HepG2 (cell line): ENCODE results near the gene LCN2. TPM values are rescaled to one million over a fixed set of nuclear protein-coding genes. Genes with fewer than 3 reads are reported as not detected.

ENCODE experiments used
- AHR ChIP-seq: IDR thresholded peaks from 2 replicates; pipeline ENCODE4 v1.6.1; 2018; ENCODE audit warnings: missing genetic modification reagents, missing compliant biosample characterization
- ATF7-NPFF ChIP-seq: sonication (generic); formaldehyde crosslinking; IDR thresholded peaks from 2 replicates; pipeline ENCODE4 v1.8.1; 2023; ENCODE audit warnings: mild to moderate bottlenecking, low read depth, missing genetic modification reagents, moderate library complexity
- CREB1 ChIP-seq, 2 experiments: fragments of 450-650 bp in 1 of 2; IDR thresholded peaks; 2 replicates each; pipeline ENCODE4 v1.6.1; 2016 to 2017; ENCODE audit warnings: control low read depth in 1 of 2, mild to moderate bottlenecking in 1 of 2, missing compliant biosample characterization in 1 of 2, missing genetic modification characterization in 1 of 2
- GATAD1 ChIP-seq: IDR thresholded peaks from 2 replicates; pipeline ENCODE4 v1.6.1; 2016; ENCODE audit warnings: missing genetic modification reagents, missing compliant biosample characterization
- HMG20A ChIP-seq: IDR thresholded peaks from 2 replicates; pipeline ENCODE4 v1.6.1; 2016; ENCODE audit warnings: borderline replicate concordance
- KDM2A ChIP-seq: sonication (generic); formaldehyde crosslinking; IDR thresholded peaks from 2 replicates; pipeline ENCODE4 v1.4.0; 2020; ENCODE audit warnings: low read depth, missing genetic modification reagents, borderline replicate concordance
- MTA1 ChIP-seq: sonication (generic); formaldehyde crosslinking; IDR thresholded peaks from 2 replicates; pipeline ENCODE4 v1.4.0; 2020; ENCODE audit warnings: missing genetic modification reagents, mild to moderate bottlenecking, borderline replicate concordance
- MYC ChIP-seq: sonication (generic); formaldehyde crosslinking; IDR thresholded peaks from 2 replicates; pipeline ENCODE4 v1.9.0; 2021; ENCODE audit warnings: missing genetic modification reagents, borderline replicate concordance
- POLR2A ChIP-seq, 2 experiments: IDR thresholded peaks; 2 replicates each; pipeline ENCODE4 v1.6.1; 2011; ENCODE audit warnings: low read depth in 2 of 2, low read length in 2 of 2, mild to moderate bottlenecking in 1 of 2, moderate library complexity in 1 of 2; ENCODE audit not compliant: insufficient read depth in 1 of 2
- POLR2G ChIP-seq: fragments of 200-400 bp; formaldehyde crosslinking; IDR thresholded peaks from 2 replicates; pipeline ENCODE4 v1.6.1; 2018; ENCODE audit warnings: mild to moderate bottlenecking, low read depth, low read length, moderate library complexity
- RBFOX2 ChIP-seq: fragments of 200-400 bp; formaldehyde crosslinking; IDR thresholded peaks from 2 replicates; pipeline ENCODE4 v1.6.1; 2017; ENCODE audit warnings: low read depth, mild to moderate bottlenecking, low read length
- REL ChIP-seq: sonication (generic); formaldehyde crosslinking; conservative IDR thresholded peaks from 2 replicates; pipeline ENCODE4 v1.8.0; 2022; ENCODE audit warnings: mild to moderate bottlenecking, missing genetic modification reagents, moderate library complexity
- SETDB1 ChIP-seq: sonication (generic); formaldehyde crosslinking; IDR thresholded peaks from 2 replicates; pipeline ENCODE4 v1.5.1; 2020; ENCODE audit warnings: missing genetic modification reagents, mild to moderate bottlenecking, borderline replicate concordance
- SRSF1 ChIP-seq: fragments of 200-400 bp; formaldehyde crosslinking; optimal IDR thresholded peaks from 2 replicates; pipeline ENCODE3; 2017; ENCODE audit warnings: mild to moderate bottlenecking, low read depth, low read length, moderate library complexity
- ZFY ChIP-seq: sonication (generic); formaldehyde crosslinking; IDR thresholded peaks from 2 replicates; pipeline ENCODE4 v1.4.0; 2020; ENCODE audit warnings: missing genetic modification reagents
- ZNF12 ChIP-seq: sonication (generic); formaldehyde crosslinking; IDR thresholded peaks from 2 replicates; pipeline ENCODE4 v1.5.0; 2020; ENCODE audit warnings: missing genetic modification reagents
- ZNF180 ChIP-seq: sonication (generic); formaldehyde crosslinking; IDR thresholded peaks from 2 replicates; pipeline ENCODE4 v1.4.0; 2020; ENCODE audit warnings: low read depth, missing genetic modification reagents, borderline replicate concordance
- ZNF547 ChIP-seq: sonication (generic); formaldehyde crosslinking; IDR thresholded peaks from 2 replicates; pipeline ENCODE4 v1.5.1; 2020; ENCODE audit warnings: mild to moderate bottlenecking, missing genetic modification reagents
- ZNF563 ChIP-seq: sonication (generic); formaldehyde crosslinking; IDR thresholded peaks from 2 replicates; pipeline ENCODE4 v1.8.0; 2022; ENCODE audit warnings: mild to moderate bottlenecking, moderate library complexity, missing genetic modification reagents
- ZNF589 ChIP-seq: sonication (generic); formaldehyde crosslinking; conservative IDR thresholded peaks from 2 replicates; pipeline ENCODE4 v1.8.0; 2022; ENCODE audit warnings: mild to moderate bottlenecking, moderate library complexity, missing genetic modification reagents
- ZNF615 ChIP-seq: sonication (generic); formaldehyde crosslinking; IDR thresholded peaks from 2 replicates; pipeline ENCODE4 v1.5.0; 2020; ENCODE audit warnings: mild to moderate bottlenecking, missing genetic modification reagents, borderline replicate concordance
- ZSCAN31 ChIP-seq: sonication (generic); formaldehyde crosslinking; IDR thresholded peaks from 2 replicates; pipeline ENCODE4 v1.5.0; 2020; ENCODE audit warnings: low read depth, mild to moderate bottlenecking, missing genetic modification reagents
- polyA plus RNA-seq, 8 experiments: library from polyadenylated mRNA; depleted of rRNA in 3 of 8; stranded (reverse) in 7 of 8; unstranded in 1 of 8; fragments of >200 nt; fragmentation: Illumina TruSeq in 4 of 8; extraction: Trizol in 4 of 8; gene quantifications; 2 replicates each; pipeline versions ENCODE4 v1.2.1 to v1.2.3, GENCODE V29; 2011 to 2016; ENCODE audit warnings: low read depth in 4 of 8, missing spikeins in 1 of 8, mixed read lengths in 1 of 8; ENCODE audit not compliant: insufficient read depth in 1 of 8
- total RNA-seq, 5 experiments: library from RNA; depleted of rRNA; stranded (reverse); fragments of >200 nt; fragmentation: Illumina TruSeq; extraction: Trizol; gene quantifications; 2 replicates each; pipeline ENCODE4 v1.2.3, GENCODE V29; 2016; ENCODE audit warnings: low read depth in 1 of 5
- TF ChIP-seq, protein P1 (sequence below): sonication (generic); formaldehyde crosslinking; IDR thresholded peaks from 2 replicates; pipeline ENCODE4 v1.4.0; 2020; ENCODE audit warnings: missing genetic modification reagents, mild to moderate bottlenecking, borderline replicate concordance
- TF ChIP-seq, protein P2 (sequence below): sonication (generic); formaldehyde crosslinking; IDR thresholded peaks from 2 replicates; pipeline ENCODE4 v1.5.0; 2020; ENCODE audit warnings: missing genetic modification reagents, mild to moderate bottlenecking, borderline replicate concordance
- TF ChIP-seq, protein P3 (sequence below): sonication (generic); formaldehyde crosslinking; IDR thresholded peaks from 2 replicates; pipeline ENCODE4 v1.5.1; 2020; ENCODE audit warnings: mild to moderate bottlenecking, missing genetic modification reagents, moderate library complexity
- TF ChIP-seq, protein P4 (sequence below): sonication (generic); formaldehyde crosslinking; conservative IDR thresholded peaks from 2 replicates; pipeline ENCODE4 v1.8.0; 2022; ENCODE audit warnings: mild to moderate bottlenecking, moderate library complexity, missing genetic modification reagents

The LCN2 gene
- total and polyA plus RNA-seq, 2 of the 13 experiments (the other 11 are each of a cell fraction or from before 2014, with no cell fraction given) = 0.38 to 1.4 TPM

DNA sequence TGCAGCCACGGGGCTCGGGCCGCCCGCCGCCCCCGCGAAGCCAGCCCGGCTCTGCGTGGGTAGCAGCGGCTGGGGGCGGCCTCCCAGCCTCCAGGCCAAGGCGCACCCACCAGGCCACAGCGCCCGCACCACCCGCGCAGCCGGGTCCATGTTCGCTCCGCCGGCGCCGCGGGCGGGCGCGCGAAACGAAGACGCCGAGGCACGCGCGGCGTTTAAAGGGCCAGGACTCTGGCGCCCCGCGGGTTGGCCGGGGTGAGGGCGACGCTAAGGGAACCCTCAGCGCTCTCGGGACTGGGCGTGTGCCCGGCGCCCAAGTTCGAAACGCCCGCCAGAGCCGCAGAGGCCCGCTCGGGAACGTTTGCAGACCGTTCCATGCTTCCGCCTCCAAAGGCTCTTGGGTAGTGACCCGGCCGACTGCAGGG, 21.7 kb upstream of the LCN2 start, which contains the start of gene PTGES2 (continued):
- TF ChIP-seq ZNF12 (no peak), ZFY (peak; percentile 86), HMG20A (no peak), MYC (CRISPR knock-in tag) (peak; percentile 63), ZNF547 (CRISPR knock-in tag) (peak; percentile 86; the same call in 1 of the 2 replicates), KDM2A (CRISPR knock-in tag) (peak; percentile 32; the same call in 1 of the 2 replicates), SRSF1 (peak; percentile 62), GATAD1 (CRISPR knock-in tag) (peak; percentile 4; the same call in 1 of the 2 replicates), SETDB1 (CRISPR knock-in tag) (no peak), ZNF180 (CRISPR knock-in tag) (no peak), AHR (0 out of 2 replicates have a peak, but pooled peaks have one; percentile 31), POLR2G (peak; percentile 57; the same call in 1 of the 2 replicates), ZNF615 (no peak), REL (CRISPR knock-in tag) (0 out of 2 replicates have a peak, but pooled peaks have one; percentile 30), ZNF563 (peak; percentile 73; the same call in 1 of the 2 replicates), CREB1 (IDR thresholded peaks at IDR 0.05) (0 out of 2 replicates have a peak, but pooled peaks have one; percentile 0), CREB1 (CRISPR knock-in tag; IDR thresholded peaks at IDR 0.05) (no peak), ZSCAN31 (CRISPR knock-in tag) (peak; percentile 75; the same call in 1 of the 2 replicates), RBFOX2 (peak; percentile 91), ATF7-NPFF (peak; percentile 55; the same call in 1 of the 2 replicates), ZNF589 (peak; percentile 52; the same call in 1 of the 2 replicates), MTA1 (0 out of 2 replicates have a peak, but pooled peaks have one; percentile 22), POLR2A (IDR thresholded peaks at IDR 0.05; ENCODE audit: insufficient read depth in 1 of 2, low read depth in 2 of 2, low read length in 2 of 2) (peak in 1 of 2 experiments; percentile 60; a peak in 3 of 4 replicates)
- TF ChIP-seq, protein P1, sequence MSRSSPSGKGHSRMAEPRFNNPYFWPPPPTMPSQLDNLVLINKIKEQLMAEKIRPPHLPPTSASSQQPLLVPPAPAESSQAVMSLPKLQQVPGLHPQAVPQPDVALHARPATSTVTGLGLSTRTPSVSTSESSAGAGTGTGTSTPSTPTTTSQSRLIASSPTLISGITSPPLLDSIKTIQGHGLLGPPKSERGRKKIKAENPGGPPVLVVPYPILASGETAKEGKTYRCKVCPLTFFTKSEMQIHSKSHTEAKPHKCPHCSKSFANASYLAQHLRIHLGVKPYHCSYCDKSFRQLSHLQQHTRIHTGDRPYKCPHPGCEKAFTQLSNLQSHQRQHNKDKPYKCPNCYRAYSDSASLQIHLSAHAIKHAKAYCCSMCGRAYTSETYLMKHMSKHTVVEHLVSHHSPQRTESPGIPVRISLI = peak; percentile 27; the same call in 1 of the 2 replicates
- TF ChIP-seq, protein P2, sequence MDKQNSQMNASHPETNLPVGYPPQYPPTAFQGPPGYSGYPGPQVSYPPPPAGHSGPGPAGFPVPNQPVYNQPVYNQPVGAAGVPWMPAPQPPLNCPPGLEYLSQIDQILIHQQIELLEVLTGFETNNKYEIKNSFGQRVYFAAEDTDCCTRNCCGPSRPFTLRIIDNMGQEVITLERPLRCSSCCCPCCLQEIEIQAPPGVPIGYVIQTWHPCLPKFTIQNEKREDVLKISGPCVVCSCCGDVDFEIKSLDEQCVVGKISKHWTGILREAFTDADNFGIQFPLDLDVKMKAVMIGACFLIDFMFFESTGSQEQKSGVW (CRISPR knock-in tag) = no peak
- TF ChIP-seq, protein P3, sequence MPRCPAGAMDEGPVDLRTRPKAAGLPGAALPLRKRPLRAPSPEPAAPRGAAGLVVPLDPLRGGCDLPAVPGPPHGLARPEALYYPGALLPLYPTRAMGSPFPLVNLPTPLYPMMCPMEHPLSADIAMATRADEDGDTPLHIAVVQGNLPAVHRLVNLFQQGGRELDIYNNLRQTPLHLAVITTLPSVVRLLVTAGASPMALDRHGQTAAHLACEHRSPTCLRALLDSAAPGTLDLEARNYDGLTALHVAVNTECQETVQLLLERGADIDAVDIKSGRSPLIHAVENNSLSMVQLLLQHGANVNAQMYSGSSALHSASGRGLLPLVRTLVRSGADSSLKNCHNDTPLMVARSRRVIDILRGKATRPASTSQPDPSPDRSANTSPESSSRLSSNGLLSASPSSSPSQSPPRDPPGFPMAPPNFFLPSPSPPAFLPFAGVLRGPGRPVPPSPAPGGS (CRISPR knock-in tag) = peak; percentile 78
- TF ChIP-seq, protein P4, sequence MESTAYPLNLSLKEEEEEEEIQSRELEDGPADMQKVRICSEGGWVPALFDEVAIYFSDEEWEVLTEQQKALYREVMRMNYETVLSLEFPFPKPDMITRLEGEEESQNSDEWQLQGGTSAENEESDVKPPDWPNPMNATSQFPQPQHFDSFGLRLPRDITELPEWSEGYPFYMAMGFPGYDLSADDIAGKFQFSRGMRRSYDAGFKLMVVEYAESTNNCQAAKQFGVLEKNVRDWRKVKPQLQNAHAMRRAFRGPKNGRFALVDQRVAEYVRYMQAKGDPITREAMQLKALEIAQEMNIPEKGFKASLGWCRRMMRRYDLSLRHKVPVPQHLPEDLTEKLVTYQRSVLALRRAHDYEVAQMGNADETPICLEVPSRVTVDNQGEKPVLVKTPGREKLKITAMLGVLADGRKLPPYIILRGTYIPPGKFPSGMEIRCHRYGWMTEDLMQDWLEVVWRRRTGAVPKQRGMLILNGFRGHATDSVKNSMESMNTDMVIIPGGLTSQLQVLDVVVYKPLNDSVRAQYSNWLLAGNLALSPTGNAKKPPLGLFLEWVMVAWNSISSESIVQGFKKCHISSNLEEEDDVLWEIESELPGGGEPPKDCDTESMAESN (CRISPR knock-in tag) = peak; percentile 47; the same call in 1 of the 2 replicates
